GM12872 (cell line): ENCODE data around the gene TBC1D5.

ENCODE experiments used
- CTCF ChIP-seq: IDR thresholded peaks from 3 replicates; pipeline ENCODE4 v1.5.1; 2011; ENCODE audit warnings: low read depth, mild to moderate bottlenecking, low read length, moderate library complexity; ENCODE audit not compliant: insufficient read depth

The TBC1D5 gene

GRCh38 chr3:17288839-17289399 is 453.5 kb downstream of the TBC1D5 start:
- TF ChIP-seq CTCF, result no peak

GRCh38 chr3:17287006-17287689 is 455.3 kb downstream of the TBC1D5 start:
- TF ChIP-seq CTCF, result no peak

- TF ChIP-seq CTCF, result no peak
Measured at GRCh38 chr3:17278006-17278405, 464.4 kb downstream of the TBC1D5 start.

- TF ChIP-seq CTCF, result no peak
Measured at GRCh38 chr3:17266846-17267245, 475.6 kb downstream of the TBC1D5 start.

GRCh38 chr3:17261627-17262369 is 480.6 kb downstream of the TBC1D5 start:
- TF ChIP-seq CTCF, result no peak

- TF ChIP-seq CTCF, result no peak
Measured at GRCh38 chr3:17260257-17260656, 482.2 kb downstream of the TBC1D5 start.

GRCh38 chr3:17259685-17260084 is 482.7 kb downstream of the TBC1D5 start:
- TF ChIP-seq CTCF, result no peak
